DND-41 (cell line): ENCODE measurements around the gene RNASE8.

Experiments
- CTCF ChIP-seq: IDR thresholded peaks from 2 replicates; pipeline ENCODE4 v1.5.1; 2012; ENCODE audit warnings: borderline replicate concordance, low read length, moderate library complexity, mild to moderate bottlenecking; ENCODE audit not compliant: poor library complexity, severe bottlenecking; ENCODE audit errors: extremely low read depth
- EZH2 ChIP-seq: IDR thresholded peaks from 3 replicates; pipeline ENCODE4 v1.6.1; 2012; ENCODE audit warnings: borderline replicate concordance, low read depth, mild to moderate bottlenecking, moderate library complexity, low read length, inconsistent platforms; ENCODE audit not compliant: severe bottlenecking

DNA sequence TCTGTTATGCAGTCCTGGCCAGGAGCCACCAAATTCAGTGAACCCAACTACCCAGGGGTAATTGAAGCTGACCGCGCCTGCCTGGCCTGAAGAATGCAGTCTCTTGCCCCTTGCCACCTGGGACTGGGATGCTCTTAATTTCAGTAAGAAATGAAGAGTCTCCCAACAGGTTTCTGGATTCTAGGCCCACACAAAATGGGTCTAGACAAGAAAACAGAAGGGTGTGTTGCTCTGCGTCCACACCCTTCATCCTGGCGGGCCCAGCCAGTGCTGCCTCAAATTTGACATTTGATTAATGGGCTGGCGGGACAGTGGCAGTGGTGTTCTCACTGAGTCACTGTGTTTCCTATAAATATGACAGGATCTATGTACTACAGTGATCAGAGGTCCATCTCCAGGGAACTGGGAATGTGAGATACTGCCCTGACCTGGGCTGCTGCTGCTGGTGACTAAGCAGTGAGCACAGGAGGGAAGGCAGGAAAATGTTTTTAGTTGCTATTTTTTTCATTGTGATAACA lies 49.7 kb downstream of the RNASE8 start:
- TF ChIP-seq CTCF (no peak), EZH2 (no peak)
